ENCODE measurements around the gene HMMR. TPM values are rescaled to one million over a fixed set of nuclear protein-coding genes. Genes with fewer than 3 reads are reported as not detected.
A peak's percentile ranks its signal among the peaks of the same experiment; 100 is the strongest.

The HMMR gene
- total RNA-seq, 1 donor from 2014 or later, result 38.5 TPM

GRCh38 chr5:163440954-163441353 lies 19.5 kb upstream of the HMMR start:
- H3K36me3 Mint-ChIP-seq (ENCODE audit: low read depth), result peaks cover 8% of the 10 kb centered on the region
- DNase-seq (ENCODE audit: low read depth, low spot score), result no peak
- H3K9me3 Mint-ChIP-seq, result no peaks in the 10 kb centered on the region
- peak overlapping the region; percentile 33 for H3K4me3 Mint-ChIP-seq
- TF ChIP-seq CTCF (conservative IDR thresholded peaks at IDR 0.05), result no peak
- H3K4me1 Mint-ChIP-seq, result peaks cover 45% of the 10 kb centered on the region
- peaks cover 3% of the 10 kb centered on the region for H3K27me3 Mint-ChIP-seq (ENCODE audit: low read depth)
- H3K27ac Mint-ChIP-seq (ENCODE audit: unreplicated experiment), result no peak overlapping the region

GRCh38 chr5:163444526-163444925 lies 15.9 kb upstream of the HMMR start:
- H3K4me1 Mint-ChIP-seq, result peaks cover 17% of the 10 kb centered on the region
- H3K27me3 Mint-ChIP-seq (ENCODE audit: low read depth), result no peaks in the 10 kb centered on the region
- peaks cover 34% of the 10 kb centered on the region for H3K36me3 Mint-ChIP-seq (ENCODE audit: low read depth)
- no peak overlapping the region for H3K27ac Mint-ChIP-seq (ENCODE audit: unreplicated experiment)
- no peak overlapping the region for H3K4me3 Mint-ChIP-seq
- no peaks in the 10 kb centered on the region for H3K9me3 Mint-ChIP-seq
- no peak for TF ChIP-seq CTCF (conservative IDR thresholded peaks at IDR 0.05)
- DNase-seq (ENCODE audit: low read depth, low spot score), result no peak

GRCh38 chr5:163445345-163445744 lies 15.1 kb upstream of the HMMR start:
- no peak for DNase-seq (ENCODE audit: low read depth, low spot score)
- Mint-ChIP-seq H3K27me3 (ENCODE audit: low read depth) (no peaks in the 10 kb centered on the region), H3K4me3 (no peak overlapping the region), H3K4me1 (peaks cover 9% of the 10 kb centered on the region), H3K36me3 (ENCODE audit: low read depth) (peaks cover 38% of the 10 kb centered on the region), H3K9me3 (no peaks in the 10 kb centered on the region), H3K27ac (ENCODE audit: unreplicated experiment) (no peak overlapping the region)
- no peak for TF ChIP-seq CTCF (conservative IDR thresholded peaks at IDR 0.05)

- Mint-ChIP-seq H3K9me3 (no peaks in the 10 kb centered on the region), H3K4me1 (no peaks in the 10 kb centered on the region), H3K4me3 (no peak overlapping the region), H3K27me3 (ENCODE audit: low read depth) (no peaks in the 10 kb centered on the region), H3K36me3 (ENCODE audit: low read depth) (peaks cover 36% of the 10 kb centered on the region), H3K27ac (ENCODE audit: unreplicated experiment) (no peak overlapping the region)
- TF ChIP-seq CTCF (conservative IDR thresholded peaks at IDR 0.05), result no peak
- no peak for DNase-seq (ENCODE audit: low read depth, low spot score)
Observed at GRCh38 chr5:163447191-163447590, 13.2 kb upstream of the HMMR start.

GRCh38 chr5:163447875-163448274 lies 12.6 kb upstream of the HMMR start:
- Mint-ChIP-seq H3K9me3 (no peaks in the 10 kb centered on the region), H3K4me3 (no peak overlapping the region), H3K36me3 (ENCODE audit: low read depth) (peaks cover 33% of the 10 kb centered on the region), H3K27ac (ENCODE audit: unreplicated experiment) (no peak overlapping the region), H3K27me3 (ENCODE audit: low read depth) (no peaks in the 10 kb centered on the region), H3K4me1 (no peaks in the 10 kb centered on the region)
- no peak for TF ChIP-seq CTCF (conservative IDR thresholded peaks at IDR 0.05)
- DNase-seq (ENCODE audit: low read depth, low spot score), result no peak

DNA sequence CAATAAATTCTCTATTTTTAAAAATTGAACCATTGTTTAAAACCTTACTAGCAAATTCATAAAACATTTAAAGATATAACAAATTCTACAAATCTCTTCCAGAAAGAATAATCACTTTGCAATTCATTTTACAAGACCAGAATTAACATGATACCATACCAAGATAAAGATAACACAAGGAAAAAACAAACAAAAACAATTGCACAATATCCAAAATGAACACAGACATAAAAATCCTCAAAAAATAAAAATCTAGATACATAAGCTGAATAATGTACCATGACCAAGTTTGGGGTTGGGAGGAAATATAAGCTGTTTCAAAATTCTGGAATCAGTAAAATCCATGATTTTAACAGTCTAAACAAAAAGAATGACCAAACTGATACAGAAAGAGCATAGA lies 11.9 kb upstream of the HMMR start:
- Mint-ChIP-seq H3K4me1 (no peaks in the 10 kb centered on the region), H3K27ac (ENCODE audit: unreplicated experiment) (no peak overlapping the region), H3K4me3 (no peak overlapping the region), H3K9me3 (no peaks in the 10 kb centered on the region), H3K27me3 (ENCODE audit: low read depth) (no peaks in the 10 kb centered on the region), H3K36me3 (ENCODE audit: low read depth) (peaks cover 34% of the 10 kb centered on the region)
- DNase-seq (ENCODE audit: low read depth, low spot score), result no peak
- TF ChIP-seq CTCF (conservative IDR thresholded peaks at IDR 0.05), result no peak

Measured in neural crest cell (in vitro differentiated cells).